GM13977 (cell line): ENCODE data around the gene P4HB.

Experiments
- DNase-seq: peaks from one replicate; pipeline ENCODE4 v3.0.0; 2012; ENCODE audit warnings: low spot score
- in situ Hi-C: fragments of 300-500 bp; cut with MboI; formaldehyde crosslinking; loops from one replicate; pipeline ENCODE4 v1.12.0; 2022; ENCODE audit warnings: low sequenced_read_pairs, low pct_unique_long_range_greater_than_20kb, mixed read lengths, inconsistent platforms; ENCODE audit not compliant: unreplicated experiment
- TF ChIP-seq, protein P1 (sequence below): IDR thresholded peaks from 2 replicates; pipeline ENCODE4 v1.5.1; 2012; ENCODE audit warnings: mild to moderate bottlenecking, control low read depth; ENCODE audit not compliant: insufficient read depth; ENCODE audit errors: extremely low read depth, missing control alignments

Gene P4HB

DNA sequence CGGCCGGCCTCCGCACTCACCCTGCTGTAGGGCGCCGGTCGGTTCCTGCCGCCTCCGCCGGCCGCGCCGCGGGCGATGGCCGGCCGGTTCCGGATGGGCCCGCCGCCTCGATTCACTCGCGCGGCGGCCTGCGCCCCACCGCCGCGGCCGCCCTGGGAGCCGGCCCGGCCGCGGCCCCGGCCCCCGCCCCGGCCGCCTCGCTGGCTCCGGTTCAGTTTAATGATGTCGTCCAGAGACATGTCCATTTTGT, 30.9 kb upstream of the P4HB start:
- TF ChIP-seq, protein P1, sequence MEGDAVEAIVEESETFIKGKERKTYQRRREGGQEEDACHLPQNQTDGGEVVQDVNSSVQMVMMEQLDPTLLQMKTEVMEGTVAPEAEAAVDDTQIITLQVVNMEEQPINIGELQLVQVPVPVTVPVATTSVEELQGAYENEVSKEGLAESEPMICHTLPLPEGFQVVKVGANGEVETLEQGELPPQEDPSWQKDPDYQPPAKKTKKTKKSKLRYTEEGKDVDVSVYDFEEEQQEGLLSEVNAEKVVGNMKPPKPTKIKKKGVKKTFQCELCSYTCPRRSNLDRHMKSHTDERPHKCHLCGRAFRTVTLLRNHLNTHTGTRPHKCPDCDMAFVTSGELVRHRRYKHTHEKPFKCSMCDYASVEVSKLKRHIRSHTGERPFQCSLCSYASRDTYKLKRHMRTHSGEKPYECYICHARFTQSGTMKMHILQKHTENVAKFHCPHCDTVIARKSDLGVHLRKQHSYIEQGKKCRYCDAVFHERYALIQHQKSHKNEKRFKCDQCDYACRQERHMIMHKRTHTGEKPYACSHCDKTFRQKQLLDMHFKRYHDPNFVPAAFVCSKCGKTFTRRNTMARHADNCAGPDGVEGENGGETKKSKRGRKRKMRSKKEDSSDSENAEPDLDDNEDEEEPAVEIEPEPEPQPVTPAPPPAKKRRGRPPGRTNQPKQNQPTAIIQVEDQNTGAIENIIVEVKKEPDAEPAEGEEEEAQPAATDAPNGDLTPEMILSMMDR = no peak
- in situ Hi-C loops = no loop called here
- no peak for DNase-seq

DNA sequence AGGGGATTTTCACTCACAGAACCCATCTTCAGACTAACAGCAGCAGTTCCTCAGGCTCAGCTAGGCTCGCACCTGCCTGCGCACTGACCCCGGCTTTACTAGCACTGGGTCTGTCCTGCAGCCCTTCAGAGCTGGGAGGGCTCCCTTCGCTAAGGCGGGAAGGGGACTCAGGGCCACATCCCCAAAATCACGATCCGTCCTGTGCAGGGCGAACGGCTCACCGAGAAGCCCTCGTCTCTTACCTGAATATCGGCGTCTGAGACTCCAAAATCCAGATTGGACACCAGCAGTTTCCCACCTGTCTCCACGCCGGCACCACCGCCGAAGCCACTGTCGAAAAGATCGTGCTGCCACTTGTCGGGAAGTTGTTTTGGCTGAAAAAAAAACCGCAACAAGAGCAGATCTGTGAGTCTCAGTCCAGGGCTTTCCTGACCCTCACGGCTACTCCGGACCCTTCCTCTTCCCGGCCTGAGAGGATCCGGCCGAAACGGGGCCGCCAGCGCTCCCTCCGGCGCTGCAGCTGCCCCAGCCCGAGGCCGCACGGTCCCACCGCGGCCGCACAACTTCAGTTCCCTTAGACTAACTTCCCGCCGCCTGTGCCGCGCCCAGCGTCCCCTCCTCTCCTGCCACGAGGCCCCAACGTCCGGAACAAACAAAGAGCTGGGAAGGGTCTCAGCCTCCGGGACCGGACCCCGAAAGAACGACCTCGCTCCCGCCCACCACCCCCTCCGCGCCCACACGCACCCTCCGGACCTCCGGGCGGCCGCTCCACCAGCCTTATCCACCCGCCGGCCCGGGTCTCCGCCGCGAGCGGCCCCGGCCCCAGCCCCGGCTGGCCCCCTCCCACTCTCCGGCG, 30.3 kb upstream of the P4HB start:
- in situ Hi-C loops = no loop called here
- DNase-seq = no peak
- TF ChIP-seq, protein P1 = no peak

DNA sequence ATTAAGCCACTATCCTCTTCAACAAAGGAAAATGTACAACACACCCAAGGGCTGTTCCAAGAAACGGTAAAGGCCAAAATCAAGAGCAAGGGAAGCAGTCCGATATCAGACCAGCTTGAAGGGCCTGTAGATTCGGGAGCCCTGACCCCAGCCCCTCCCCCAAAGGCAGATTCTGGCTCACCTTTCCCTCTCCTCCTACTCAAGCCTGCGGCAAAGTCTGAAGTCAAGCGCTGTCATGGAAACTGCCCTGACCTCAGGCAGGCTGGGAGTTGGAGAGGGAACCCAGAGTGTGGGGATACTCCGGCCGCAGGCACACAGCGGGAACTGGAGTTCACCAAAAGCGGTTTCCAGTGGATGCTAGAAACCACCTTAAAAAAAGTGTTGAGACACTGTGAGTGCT, 29.3 kb upstream of the P4HB start:
- TF ChIP-seq, protein P1 = no peak
- in situ Hi-C loops = no loop called here
- DNase-seq = no peak

DNA sequence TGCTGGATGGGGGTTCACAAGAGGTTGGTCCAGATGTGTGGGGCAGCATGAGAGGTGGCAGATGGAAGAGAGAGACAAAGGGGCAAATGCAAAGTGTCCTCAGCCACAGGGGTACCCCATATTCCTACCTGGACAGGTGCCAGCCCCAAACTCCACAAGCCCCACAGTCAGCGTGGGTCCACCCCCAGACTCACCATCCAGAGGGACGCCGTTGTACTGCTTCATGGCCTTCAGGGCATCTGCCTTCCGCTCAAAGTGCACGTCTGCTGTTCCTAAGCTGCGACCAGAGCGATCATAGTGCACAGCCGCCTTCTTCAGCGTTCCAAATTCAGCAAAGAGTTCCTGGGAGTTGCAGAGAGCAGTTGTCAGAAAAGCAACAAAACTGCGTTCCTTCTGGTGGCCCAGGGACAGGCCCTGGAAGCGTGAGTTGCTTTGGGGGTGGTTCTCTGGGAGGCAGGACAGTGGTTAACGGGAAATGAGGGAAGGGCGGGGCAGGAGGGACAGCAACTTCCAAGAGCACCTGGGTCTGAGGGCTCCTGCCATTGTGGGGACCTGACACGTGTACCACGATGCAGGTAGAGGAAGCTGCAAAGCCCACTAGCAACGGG, 28.8 kb upstream of the P4HB start:
- no peak for DNase-seq
- TF ChIP-seq, protein P1 = no peak
- in situ Hi-C loops = no loop called here

DNA sequence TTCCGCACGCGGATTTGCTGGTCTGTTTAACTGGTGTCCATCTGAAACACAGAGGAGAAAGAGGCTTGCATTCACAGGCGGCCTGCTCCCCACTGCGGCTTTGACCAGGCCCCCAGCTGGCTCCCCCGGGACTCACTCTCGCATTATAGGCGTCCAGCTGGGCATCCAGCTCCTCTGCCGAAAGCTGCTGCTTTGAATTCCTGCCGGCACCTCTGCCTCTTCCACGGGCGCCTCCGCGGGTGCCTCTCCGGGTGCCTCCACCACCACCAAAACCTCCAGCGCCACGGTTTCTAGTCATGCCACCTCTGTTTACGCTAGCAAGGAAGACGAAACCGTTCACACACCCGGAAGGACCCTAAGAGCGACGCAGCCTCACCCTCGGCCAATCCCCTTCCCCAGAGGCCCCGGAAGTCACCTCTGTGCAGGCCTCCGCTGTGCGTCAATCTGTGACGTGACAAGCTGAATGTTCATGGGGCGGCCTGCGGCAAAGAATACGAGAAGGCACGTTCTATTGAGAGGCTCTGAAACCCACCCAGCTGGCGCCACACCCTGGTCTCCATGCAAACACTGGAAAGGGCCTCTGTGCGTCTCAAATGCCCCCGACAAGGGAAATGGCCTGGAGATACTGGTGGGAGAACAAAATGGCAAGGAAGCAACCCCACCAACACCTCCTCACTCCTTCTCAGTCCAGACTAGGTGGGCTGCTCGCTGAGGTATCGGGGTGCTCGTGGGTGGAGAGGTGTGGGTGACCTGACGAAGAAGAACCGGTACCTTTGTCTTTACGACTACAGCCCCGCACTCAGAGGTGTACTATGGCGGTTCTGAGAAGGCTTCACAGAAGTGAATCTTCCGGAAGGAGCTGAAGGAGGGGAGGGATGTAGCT, 28.0 kb upstream of the P4HB start:
- TF ChIP-seq, protein P1 = no peak
- no peak for DNase-seq
- in situ Hi-C loops = no loop called here

DNA sequence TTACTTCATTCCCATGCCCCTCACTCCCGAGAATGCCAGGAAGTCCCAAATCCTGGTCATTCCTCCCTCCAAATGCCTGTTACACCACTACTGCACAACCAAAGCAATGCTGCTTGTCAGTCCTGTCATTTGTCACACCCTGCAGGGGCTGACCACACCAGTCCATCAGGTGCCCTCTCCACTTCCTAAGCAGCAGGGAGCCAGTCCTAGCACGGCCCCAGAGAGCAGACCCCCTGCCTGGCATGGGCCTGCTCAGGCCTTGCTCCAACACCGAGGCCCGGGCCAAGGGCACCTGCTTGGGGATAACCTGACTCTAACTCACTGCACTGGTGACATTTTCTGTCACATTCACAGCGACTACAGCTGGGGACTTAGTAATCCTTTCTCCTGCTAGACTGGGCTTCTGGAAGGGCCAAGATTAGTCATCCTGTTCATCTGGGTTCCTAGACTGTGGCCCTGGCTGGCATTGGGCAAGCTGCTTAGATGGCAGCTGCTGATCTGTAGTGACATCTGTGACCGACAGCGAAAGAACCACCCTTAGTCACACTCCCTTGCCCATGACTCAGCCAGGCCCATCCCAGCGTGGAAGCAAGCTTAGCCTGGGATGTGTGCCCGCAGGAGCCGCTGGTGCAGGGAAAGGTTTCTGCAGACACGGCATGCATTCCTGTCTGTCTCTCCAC, 25.7 kb upstream of the P4HB start:
- no peak for DNase-seq
- TF ChIP-seq, protein P1 = no peak
- in situ Hi-C loops = no loop called here
